ENCODE data around the gene OSBPL10.

The OSBPL10 gene

GRCh38 chr3:31903686-31904431 lies 77.2 kb downstream of the OSBPL10 start:
- H3K9me3 ChIP-seq (ENCODE audit: low read length): no peaks in the 10 kb centered on the region
- no peaks in the 10 kb centered on the region for H3K36me3 ChIP-seq (ENCODE audit: insufficient read depth, low read length)
- H3K27me3 ChIP-seq (ENCODE audit: insufficient read depth, low read length): no peaks in the 10 kb centered on the region
- H3K4me1 ChIP-seq (ENCODE audit: insufficient read depth, low read length): no peaks in the 10 kb centered on the region
- no peak overlapping the region for H2AFZ ChIP-seq (ENCODE audit: low read depth, low read length)
- H3K4me3 ChIP-seq (ENCODE audit: low read length): no peak overlapping the region

GRCh38 chr3:31900583-31900982 lies 80.5 kb downstream of the OSBPL10 start:
- no peaks in the 10 kb centered on the region for H3K9me3 ChIP-seq (ENCODE audit: low read length)
- no peaks in the 10 kb centered on the region for H3K27me3 ChIP-seq (ENCODE audit: insufficient read depth, low read length)
- H3K36me3 ChIP-seq (ENCODE audit: insufficient read depth, low read length): no peaks in the 10 kb centered on the region
- H3K4me3 ChIP-seq (ENCODE audit: low read length): no peak overlapping the region
- H3K4me1 ChIP-seq (ENCODE audit: insufficient read depth, low read length): no peaks in the 10 kb centered on the region
- no peak overlapping the region for H2AFZ ChIP-seq (ENCODE audit: low read depth, low read length)

- no peak overlapping the region for H2AFZ ChIP-seq (ENCODE audit: low read depth, low read length)
- no peaks in the 10 kb centered on the region for H3K4me1 ChIP-seq (ENCODE audit: insufficient read depth, low read length)
- no peaks in the 10 kb centered on the region for H3K27me3 ChIP-seq (ENCODE audit: insufficient read depth, low read length)
- no peak overlapping the region for H3K4me3 ChIP-seq (ENCODE audit: low read length)
- H3K9me3 ChIP-seq (ENCODE audit: low read length): no peaks in the 10 kb centered on the region
- H3K36me3 ChIP-seq (ENCODE audit: insufficient read depth, low read length): no peaks in the 10 kb centered on the region
These were observed 84.2 kb downstream of the OSBPL10 start for GRCh38 chr3:31896648-31897433.

GRCh38 chr3:31896026-31896425 lies 85.0 kb downstream of the OSBPL10 start:
- Histone ChIP-seq H3K27me3 (ENCODE audit: insufficient read depth, low read length) (no peaks in the 10 kb centered on the region), H3K36me3 (ENCODE audit: insufficient read depth, low read length) (no peaks in the 10 kb centered on the region), H3K4me1 (ENCODE audit: insufficient read depth, low read length) (no peaks in the 10 kb centered on the region), H2AFZ (ENCODE audit: low read depth, low read length) (no peak overlapping the region), H3K4me3 (ENCODE audit: low read length) (no peak overlapping the region), H3K9me3 (ENCODE audit: low read length) (no peaks in the 10 kb centered on the region)

GRCh38 chr3:31895471-31895870 lies 85.6 kb downstream of the OSBPL10 start:
- no peaks in the 10 kb centered on the region for H3K4me1 ChIP-seq (ENCODE audit: insufficient read depth, low read length)
- no peaks in the 10 kb centered on the region for H3K9me3 ChIP-seq (ENCODE audit: low read length)
- no peaks in the 10 kb centered on the region for H3K27me3 ChIP-seq (ENCODE audit: insufficient read depth, low read length)
- H2AFZ ChIP-seq (ENCODE audit: low read depth, low read length): no peak overlapping the region
- H3K4me3 ChIP-seq (ENCODE audit: low read length): no peak overlapping the region
- H3K36me3 ChIP-seq (ENCODE audit: insufficient read depth, low read length): no peaks in the 10 kb centered on the region

GRCh38 chr3:31892916-31893573 lies 88.0 kb downstream of the OSBPL10 start:
- Histone ChIP-seq H3K9me3 (ENCODE audit: low read length) (no peaks in the 10 kb centered on the region), H3K4me1 (ENCODE audit: insufficient read depth, low read length) (no peaks in the 10 kb centered on the region), H2AFZ (ENCODE audit: low read depth, low read length) (no peak overlapping the region), H3K27me3 (ENCODE audit: insufficient read depth, low read length) (no peaks in the 10 kb centered on the region), H3K36me3 (ENCODE audit: insufficient read depth, low read length) (no peaks in the 10 kb centered on the region), H3K4me3 (ENCODE audit: low read length) (no peak overlapping the region)

GRCh38 chr3:31892500-31892899 lies 88.6 kb downstream of the OSBPL10 start:
- H3K9me3 ChIP-seq (ENCODE audit: low read length): no peaks in the 10 kb centered on the region
- H2AFZ ChIP-seq (ENCODE audit: low read depth, low read length): no peak overlapping the region
- no peaks in the 10 kb centered on the region for H3K36me3 ChIP-seq (ENCODE audit: insufficient read depth, low read length)
- no peaks in the 10 kb centered on the region for H3K27me3 ChIP-seq (ENCODE audit: insufficient read depth, low read length)
- H3K4me1 ChIP-seq (ENCODE audit: insufficient read depth, low read length): no peaks in the 10 kb centered on the region
- no peak overlapping the region for H3K4me3 ChIP-seq (ENCODE audit: low read length)

- Histone ChIP-seq H3K27me3 (ENCODE audit: insufficient read depth, low read length) (no peaks in the 10 kb centered on the region), H3K4me1 (ENCODE audit: insufficient read depth, low read length) (no peaks in the 10 kb centered on the region), H3K36me3 (ENCODE audit: insufficient read depth, low read length) (no peaks in the 10 kb centered on the region), H2AFZ (ENCODE audit: low read depth, low read length) (no peak overlapping the region), H3K4me3 (ENCODE audit: low read length) (no peak overlapping the region), H3K9me3 (ENCODE audit: low read length) (no peaks in the 10 kb centered on the region)
These were observed 89.1 kb downstream of the OSBPL10 start for GRCh38 chr3:31891876-31892455.

GRCh38 chr3:31890742-31891469 lies 90.2 kb downstream of the OSBPL10 start:
- Histone ChIP-seq H3K4me1 (ENCODE audit: insufficient read depth, low read length) (no peaks in the 10 kb centered on the region), H3K27me3 (ENCODE audit: insufficient read depth, low read length) (no peaks in the 10 kb centered on the region), H3K4me3 (ENCODE audit: low read length) (no peak overlapping the region), H3K9me3 (ENCODE audit: low read length) (no peaks in the 10 kb centered on the region), H3K36me3 (ENCODE audit: insufficient read depth, low read length) (no peaks in the 10 kb centered on the region), H2AFZ (ENCODE audit: low read depth, low read length) (no peak overlapping the region)

GRCh38 chr3:31890007-31890406 lies 91.1 kb downstream of the OSBPL10 start:
- Histone ChIP-seq H2AFZ (ENCODE audit: low read depth, low read length) (no peak overlapping the region), H3K27me3 (ENCODE audit: insufficient read depth, low read length) (no peaks in the 10 kb centered on the region)

GRCh38 chr3:31885235-31885634 lies 95.8 kb downstream of the OSBPL10 start:
- Histone ChIP-seq H2AFZ (ENCODE audit: low read depth, low read length) (no peak overlapping the region), H3K36me3 (ENCODE audit: insufficient read depth, low read length) (no peaks in the 10 kb centered on the region), H3K27me3 (ENCODE audit: insufficient read depth, low read length) (no peaks in the 10 kb centered on the region), H3K4me1 (ENCODE audit: insufficient read depth, low read length) (no peaks in the 10 kb centered on the region), H3K4me3 (ENCODE audit: low read length) (no peak overlapping the region), H3K9me3 (ENCODE audit: low read length) (no peaks in the 10 kb centered on the region)

More at GRCh38 chr3:31890007-31890406, 91.1 kb downstream of the OSBPL10 start:
- H3K4me3 ChIP-seq (ENCODE audit: low read length): no peak overlapping the region
- no peaks in the 10 kb centered on the region for H3K36me3 ChIP-seq (ENCODE audit: insufficient read depth, low read length)
- H3K4me1 ChIP-seq (ENCODE audit: insufficient read depth, low read length): no peaks in the 10 kb centered on the region
- no peaks in the 10 kb centered on the region for H3K9me3 ChIP-seq (ENCODE audit: low read length)

GRCh38 chr3:31884251-31884650 lies 96.8 kb downstream of the OSBPL10 start:
- Histone ChIP-seq H3K9me3 (ENCODE audit: low read length) (no peaks in the 10 kb centered on the region), H2AFZ (ENCODE audit: low read depth, low read length) (no peak overlapping the region), H3K4me3 (ENCODE audit: low read length) (no peak overlapping the region), H3K36me3 (ENCODE audit: insufficient read depth, low read length) (no peaks in the 10 kb centered on the region), H3K4me1 (ENCODE audit: insufficient read depth, low read length) (no peaks in the 10 kb centered on the region), H3K27me3 (ENCODE audit: insufficient read depth, low read length) (no peaks in the 10 kb centered on the region)
